Heart left ventricle (tissue), 16 donors: ENCODE data around the gene CDH23. TPM values are rescaled to one million over a fixed set of nuclear protein-coding genes. Genes with fewer than 3 reads are reported as not detected.

Source experiments
- ATAC-seq, 4 donors: fragments of 200-7000 bp; cut with Tn5 transposase; one replicate each; pipeline ENCODE4 v1.9.1; 2020 to 2022; ENCODE audit warnings: moderate library complexity in 4 of 4, mild to moderate bottlenecking in 3 of 4, moderate number of reproducible peaks in 1 of 4
- DNase-seq, 5 donors: peaks; one replicate each; pipeline ENCODE4 v3.0.0-alpha.2; 2020
- H3K27ac ChIP-seq, 12 donors: fragments of 200-600 bp; sonication (generic) in 4 of 12; one replicate each; pipeline versions ENCODE4 v1.5.0 to v1.8.0; 2016 to 2022; ENCODE audit warnings: mild to moderate bottlenecking in 2 of 12
- H3K27me3 ChIP-seq, 9 donors: fragments of 200-600 bp; sonication (generic) in 2 of 9; one replicate each; pipeline versions ENCODE4 v1.5.1 to v1.8.0; 2016 to 2022; ENCODE audit warnings: mild to moderate bottlenecking in 3 of 9
- H3K36me3 ChIP-seq, 9 donors: fragments of 200-600 bp; sonication (generic) in 2 of 9; one replicate each; pipeline versions ENCODE4 v1.5.0 to v1.8.0; 2018 to 2022; ENCODE audit warnings: mild to moderate bottlenecking in 2 of 9
- H3K4me1 ChIP-seq, 12 donors: fragments of 200-600 bp; sonication (generic) in 4 of 12; one replicate each; pipeline versions ENCODE4 v1.5.0 to v1.8.0; 2016 to 2022; ENCODE audit warnings: mild to moderate bottlenecking in 3 of 12
- H3K4me3 ChIP-seq, 12 donors: fragments of 200-600 bp; sonication (generic) in 4 of 12; one replicate each; pipeline versions ENCODE4 v1.5.0 to v1.8.0; 2017 to 2022; ENCODE audit warnings: mild to moderate bottlenecking in 9 of 12, moderate library complexity in 4 of 12
- H3K9me3 ChIP-seq, 12 donors: fragments of 200-600 bp; sonication (generic) in 4 of 12; one replicate each; pipeline versions ENCODE4 v1.5.0 to v1.8.0; 2016 to 2022; ENCODE audit warnings: mild to moderate bottlenecking in 1 of 12
- CTCF ChIP-seq, 12 donors: fragments of 200-600 bp; sonication (generic) in 4 of 12; IDR thresholded peaks; one replicate each; pipeline versions ENCODE4 v1.5.0 to v1.8.0; 2018 to 2022; ENCODE audit warnings: antibody characterized with exemption in 12 of 12, mild to moderate bottlenecking in 5 of 12
- POLR2A ChIP-seq, 2 donors: fragments of 450-650 bp; IDR thresholded peaks; one replicate each; pipeline ENCODE4 v1.6.1; 2017; ENCODE audit warnings: antibody characterized with exemption in 2 of 2, mild to moderate bottlenecking in 2 of 2, moderate library complexity in 2 of 2
- WGBS, 4 donors: extraction: QIAGEN DNeasy Blood & Tissue Kit in 2 of 4; methylation state at CpG; one replicate each; pipeline versions ENCODE4 v1.1.5 to v1.1.7; 2013 to 2018; 5-methylcytosine and 5-hydroxymethylcytosine counted together
- intact Hi-C, 10 donors: fragments of 100-400 bp; cut with DNase I; formaldehyde crosslinking; loops; one replicate each; pipeline versions ENCODE4 v1.11.1 to v1.14.2; 2022
- polyA plus RNA-seq, 2 donors: library from polyadenylated mRNA; stranded (reverse); fragments of 200-250 nt; gene quantifications; one replicate each; pipeline ENCODE4 v1.2.3, GENCODE V29; 2013
- total RNA-seq, 9 donors: library from RNA; depleted of rRNA in 2 of 9; stranded (reverse); fragments of >200 nt in 2 of 9; fragmentation: NEBNext Ultra II Directional in 3 of 9; extraction: Animal tissue kit (Norgen Biotek cat#: 25700) in 3 of 9; gene quantifications; one replicate each; pipeline versions ENCODE4 v1.1.0 to v1.2.4, GENCODE V29; 2016 to 2023
- donor health status: ischemic (EF 13 %, LVEDD 7.1; RV severe dilation, severe dysfunction).
- donor health status: healthy with polysubstance abuse.
- donor health status: DM: no; HTN: yes; CAD: no.
- donor health status: DM: no; HTN: no; CAD: no.
- donor health status: ischemic (EF 25% LVEDD 6.9; RV normal size, moderate dysfunction).
- donor health status: ischemic (EF 25% LVEDD 5.7; RV mildly dilated, moderate dysfunction).
- donor health status: healthy.
- donor health status: DM: yes; HTN: yes; CAD: no.
- donor health status: ischemic (EF 35%, LVEDD 5.7; RV mildly dilated, moderate dysfunction).
- donor health status: nonischemic (EF 11% LVEDD 7.7; RV severe dilation, severe dysfunction).
- donor health status: DM: yes; HTN: yes; CAD: no.
- donor health status: PGD.
- donor health status: ischemic (EF 29% LVEDD 5.4; RV normal size, mild dysfunction).
- donor health status: nonischemic (EF 23%, LVEDD 6.1; RV moderate dilation, normal function).

The CDH23 gene
- total and polyA plus RNA-seq, 11 donors, result 1.2 to 8.6 (median 3.9) TPM

- TF ChIP-seq POLR2A (IDR thresholded peaks at IDR 0.05), result no peak
- no peaks in the 10 kb centered on the region for H3K9me3 ChIP-seq
- no peak for ATAC-seq
- H3K27ac ChIP-seq, result no peak overlapping the region
- intact Hi-C loops, result no loop called here
- no peak overlapping the region for H3K4me3 ChIP-seq
- peak in 1 of 5 donors; percentile 6 for DNase-seq
- no peaks in the 10 kb centered on the region for H3K27me3 ChIP-seq
- 87 to 96% (median 89%) methylated on average over 9 of the region's 9 CpGs for WGBS, 4 donors
- H3K36me3 ChIP-seq, result peaks cover under 1 to 100% (median 98%) of the 10 kb centered on the region in 9 donors
- peaks cover 0 to 48% (median 15%) of the 10 kb centered on the region in 12 donors for H3K4me1 ChIP-seq
Observed at GRCh38 chr10:71821909-71822763, 425.4 kb downstream of the CDH23 start.

GRCh38 chr10:71823356-71823755, 426.6 kb downstream of the CDH23 start:
- H3K4me3 ChIP-seq, result no peak overlapping the region
- H3K36me3 ChIP-seq, result peaks cover 0 to 100% (median 99%) of the 10 kb centered on the region in 9 donors
- intact Hi-C loops, result no loop called here
- H3K9me3 ChIP-seq, result no peaks in the 10 kb centered on the region
- H3K4me1 ChIP-seq, result peaks cover 0 to 36% (median 6%) of the 10 kb centered on the region in 12 donors
- TF ChIP-seq POLR2A (IDR thresholded peaks at IDR 0.05) (no peak), CTCF (IDR thresholded peaks at IDR 0.05) (no peak)
- no peak overlapping the region for H3K27ac ChIP-seq
- 80 to 89% (median 87%) methylated on average over 4 of the region's 4 CpGs for WGBS, 4 donors
- DNase-seq, result peak in 1 of 5 donors; percentile 5
- no peak for ATAC-seq
- no peaks in the 10 kb centered on the region for H3K27me3 ChIP-seq

- Histone ChIP-seq H3K4me3 (no peak overlapping the region), H3K36me3 (peaks cover 0 to 100% (median 99%) of the 10 kb centered on the region in 9 donors), H3K9me3 (no peaks in the 10 kb centered on the region), H3K4me1 (peaks cover 0 to 34% (median 0%) of the 10 kb centered on the region in 12 donors), H3K27ac (peak overlapping the region in 1 of 12 donors; percentile 10), H3K27me3 (no peaks in the 10 kb centered on the region)
- DNase-seq (no peak), ATAC-seq (no peak)
- WGBS, 4 donors, result 96 to 97% (median 96%) methylated on average over 3 of the region's 3 CpGs
- intact Hi-C loops, result no loop called here
- no peak for TF ChIP-seq POLR2A (IDR thresholded peaks at IDR 0.05)
- TF ChIP-seq CTCF (IDR thresholded peaks at IDR 0.05), result no peak
Observed at GRCh38 chr10:71824333-71824732, 427.6 kb downstream of the CDH23 start.

GRCh38 chr10:71825217-71825616, 428.5 kb downstream of the CDH23 start:
- whole genome bisulfite sequencing, 4 donors, result 75 to 83% (median 79%) methylated on average over 6 to 11 of the region's 11 CpGs
- Histone ChIP-seq H3K27ac (no peak overlapping the region), H3K27me3 (no peaks in the 10 kb centered on the region), H3K9me3 (no peaks in the 10 kb centered on the region), H3K4me3 (no peak overlapping the region), H3K4me1 (peaks cover 0 to 36% (median 0%) of the 10 kb centered on the region in 12 donors), H3K36me3 (peaks cover 0 to 100% (median 99%) of the 10 kb centered on the region in 9 donors)
- no peak for ATAC-seq
- no peak for TF ChIP-seq POLR2A (IDR thresholded peaks at IDR 0.05)
- intact Hi-C loops, result no loop called here
- DNase-seq, result peak in 1 of 5 donors; percentile 3

GRCh38 chr10:71827852-71828251, 431.1 kb downstream of the CDH23 start:
- no peaks in the 10 kb centered on the region for H3K9me3 ChIP-seq
- H3K4me3 ChIP-seq, result no peak overlapping the region
- 78 to 83% (median 79%) methylated on average over 6 of the region's 6 CpGs for WGBS, 4 donors
- no peak for ATAC-seq
- DNase-seq, result peak in 1 of 5 donors; percentile 6
- no peak for TF ChIP-seq POLR2A (IDR thresholded peaks at IDR 0.05)
- no peak for TF ChIP-seq CTCF (IDR thresholded peaks at IDR 0.05)
- peak overlapping the region in 1 of 12 donors; percentile 37 for H3K27ac ChIP-seq
- intact Hi-C loops, result no loop called here
- H3K4me1 ChIP-seq, result peaks cover 0 to 51% (median 9%) of the 10 kb centered on the region in 12 donors
- peaks cover 0 to 100% (median 98%) of the 10 kb centered on the region in 9 donors for H3K36me3 ChIP-seq
- no peaks in the 10 kb centered on the region for H3K27me3 ChIP-seq
